HG03565 (cell line): ENCODE measurements around the gene SEPTIN12.
A peak's percentile ranks its signal among the peaks of the same experiment; 100 is the strongest.
"Not testable (repeated sequence)": the region's sequence is repeated elsewhere in the genome, so short reads cannot be mapped to it uniquely, and the experiment has no call there.

Experiments
- ATAC-seq: cut with Tn5 transposase; IDR thresholded peaks from one replicate; pipeline ENCODE4 v1.9.1; 2021; ENCODE audit warnings: mild to moderate bottlenecking, moderate library complexity; ENCODE audit not compliant: unreplicated experiment

Gene SEPTIN12

DNA sequence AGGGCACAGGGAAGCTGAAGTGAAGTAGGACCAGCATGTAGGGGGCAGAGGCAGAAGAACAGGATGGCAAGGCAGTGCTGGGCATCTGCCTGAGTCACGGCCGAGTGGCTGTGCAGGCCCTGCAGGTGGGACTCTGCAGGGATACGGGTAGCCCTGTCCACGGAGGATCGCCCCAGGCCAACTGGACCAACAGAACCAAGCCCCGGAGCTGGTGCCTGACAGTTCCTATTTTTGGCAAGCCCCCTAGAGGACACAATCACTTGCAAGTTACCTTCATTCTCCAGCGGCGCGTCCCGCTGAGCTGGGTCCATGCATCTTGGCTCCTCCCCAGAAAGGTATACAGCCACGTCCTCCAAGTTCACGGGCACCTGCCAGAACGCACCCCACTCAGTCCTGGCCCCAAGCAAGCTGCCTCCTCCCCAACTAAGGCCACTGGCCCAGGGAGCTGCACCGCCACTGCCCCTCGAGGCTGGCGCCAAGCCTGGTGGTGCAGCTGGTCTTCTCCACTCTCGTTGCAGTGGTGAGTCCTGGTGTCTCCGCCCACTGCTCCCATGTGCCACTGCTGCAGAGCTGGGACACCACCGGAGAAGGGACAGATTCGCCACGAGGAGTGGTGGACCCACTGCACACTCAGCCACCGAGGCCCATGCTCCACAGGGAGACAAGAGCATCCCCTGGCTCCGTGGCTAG, 27.8 kb downstream of the SEPTIN12 start:
- no peak for ATAC-seq

DNA sequence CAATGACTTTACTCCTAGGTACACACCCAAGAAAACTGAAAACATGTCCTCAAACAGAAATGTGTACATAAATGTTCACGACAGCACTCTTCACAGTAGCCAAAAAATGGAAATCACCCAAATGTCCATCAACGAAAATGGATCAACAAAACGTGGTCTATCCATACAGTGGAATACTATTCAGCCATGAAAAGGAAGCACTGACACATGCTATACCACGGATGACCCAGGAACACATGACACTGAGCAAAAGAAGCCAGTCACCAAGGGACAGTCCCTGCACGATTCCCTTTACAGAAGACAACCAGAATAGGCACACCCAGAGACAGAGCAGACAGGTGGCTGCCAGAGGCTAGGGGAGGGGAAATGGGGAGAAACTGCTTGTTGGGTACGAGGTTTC, 32.5 kb downstream of the SEPTIN12 start:
- ATAC-seq, result no peak

DNA sequence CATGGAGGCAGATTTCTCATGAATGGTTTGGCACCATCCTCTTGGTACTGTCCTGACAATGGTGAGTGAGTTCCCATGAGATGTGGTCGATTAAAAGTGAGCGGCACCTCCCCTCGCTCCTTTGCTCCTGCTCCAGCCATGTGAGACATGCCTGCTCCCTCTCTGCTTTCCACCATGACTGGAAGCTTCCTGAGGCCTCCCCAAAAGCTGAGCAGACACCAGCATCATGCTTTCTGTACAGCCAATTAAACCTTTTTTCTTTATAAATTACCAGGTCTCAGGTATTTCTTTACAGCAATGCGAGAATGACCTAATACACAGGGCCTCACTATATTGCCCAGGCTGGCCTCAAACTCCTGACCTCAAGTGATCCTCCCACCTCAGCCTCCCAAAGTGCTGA, 33.3 kb downstream of the SEPTIN12 start:
- no peak for ATAC-seq

- no peak for ATAC-seq
Observed at GRCh38 chr16:4753227-4753626, 34.9 kb downstream of the SEPTIN12 start.

DNA sequence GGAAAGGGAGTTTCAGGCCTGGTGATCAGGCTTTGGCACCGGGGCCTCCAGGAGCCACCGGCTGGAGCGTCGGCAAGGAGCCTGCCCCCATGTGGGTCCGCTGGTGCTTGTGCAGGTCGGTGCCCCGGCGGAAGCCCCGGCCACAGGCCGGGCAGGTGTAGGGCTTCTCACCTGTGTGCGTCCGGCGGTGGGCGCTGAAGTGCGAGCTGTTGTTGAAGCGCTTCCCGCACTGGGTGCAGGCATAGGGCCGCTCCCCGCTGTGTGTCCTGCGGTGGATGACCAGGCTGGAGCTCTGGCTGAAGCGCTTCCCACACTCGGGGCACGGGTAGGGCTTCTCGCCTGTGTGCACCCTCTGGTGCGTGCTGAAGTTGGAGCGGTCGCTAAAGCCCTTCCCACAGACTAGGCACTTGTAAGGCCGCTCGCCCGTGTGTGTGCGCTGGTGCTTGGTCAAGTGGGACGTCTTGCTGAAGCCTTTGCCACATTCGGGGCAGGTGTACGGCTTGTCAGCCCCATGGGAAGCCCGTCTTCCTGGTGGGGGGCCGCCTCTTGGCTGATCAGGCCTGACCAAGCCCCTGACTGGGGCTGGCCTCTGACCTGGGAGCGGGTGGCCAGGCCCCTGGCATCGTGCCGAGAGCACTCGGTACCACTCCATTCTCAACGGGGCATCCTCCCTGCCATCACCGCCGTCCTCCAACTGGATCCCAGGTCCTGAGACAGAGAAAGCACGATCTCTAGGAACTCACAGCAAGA, 35.6 kb downstream of the SEPTIN12 start:
- ATAC-seq, result no peak

DNA sequence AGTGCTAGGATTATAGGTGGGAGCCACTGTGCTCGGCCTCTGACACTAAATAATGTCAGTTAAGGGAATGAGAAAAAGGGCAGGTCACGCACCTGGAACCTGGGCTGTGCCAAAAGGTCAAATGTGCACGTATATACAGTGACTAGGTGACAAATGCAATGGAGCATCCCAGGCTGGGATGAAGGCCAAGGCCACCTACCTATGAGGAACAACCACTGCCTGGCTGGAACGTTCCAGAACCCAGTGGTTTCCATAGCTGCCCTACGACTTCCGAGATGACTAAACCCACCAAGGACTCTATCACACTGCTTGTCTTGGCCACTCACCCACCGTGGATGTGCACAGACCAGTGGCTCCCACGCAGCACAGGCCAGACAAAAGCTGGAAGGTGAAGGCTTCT, 37.2 kb downstream of the SEPTIN12 start:
- no peak for ATAC-seq

DNA sequence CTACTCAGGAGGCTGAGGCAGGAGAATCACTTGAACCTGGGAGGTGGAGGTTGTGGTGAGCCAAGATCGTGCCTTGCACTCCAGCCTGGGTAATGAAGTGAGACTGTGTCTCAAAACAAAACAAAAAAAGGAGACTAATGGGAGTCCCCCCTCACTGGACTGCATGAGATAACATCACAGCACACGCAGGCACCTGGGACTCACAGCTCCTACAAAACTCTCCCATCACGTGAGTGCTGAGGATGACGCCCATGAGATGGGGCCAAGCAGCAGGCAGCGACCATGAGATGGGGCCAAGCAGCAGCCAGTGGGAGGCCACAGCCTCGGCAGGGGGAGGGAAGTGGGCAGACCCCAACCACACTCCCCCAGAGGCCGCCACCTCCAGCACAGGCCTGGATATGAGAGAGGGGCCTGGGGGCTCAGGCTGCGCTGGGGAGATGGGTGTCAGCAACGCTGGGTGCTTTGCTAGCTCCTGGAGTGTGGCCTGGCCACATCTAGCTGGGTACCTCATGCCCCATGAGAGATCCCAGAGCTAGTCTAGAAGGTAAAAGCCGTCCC, 38.4 kb downstream of the SEPTIN12 start:
- no peak for ATAC-seq

DNA sequence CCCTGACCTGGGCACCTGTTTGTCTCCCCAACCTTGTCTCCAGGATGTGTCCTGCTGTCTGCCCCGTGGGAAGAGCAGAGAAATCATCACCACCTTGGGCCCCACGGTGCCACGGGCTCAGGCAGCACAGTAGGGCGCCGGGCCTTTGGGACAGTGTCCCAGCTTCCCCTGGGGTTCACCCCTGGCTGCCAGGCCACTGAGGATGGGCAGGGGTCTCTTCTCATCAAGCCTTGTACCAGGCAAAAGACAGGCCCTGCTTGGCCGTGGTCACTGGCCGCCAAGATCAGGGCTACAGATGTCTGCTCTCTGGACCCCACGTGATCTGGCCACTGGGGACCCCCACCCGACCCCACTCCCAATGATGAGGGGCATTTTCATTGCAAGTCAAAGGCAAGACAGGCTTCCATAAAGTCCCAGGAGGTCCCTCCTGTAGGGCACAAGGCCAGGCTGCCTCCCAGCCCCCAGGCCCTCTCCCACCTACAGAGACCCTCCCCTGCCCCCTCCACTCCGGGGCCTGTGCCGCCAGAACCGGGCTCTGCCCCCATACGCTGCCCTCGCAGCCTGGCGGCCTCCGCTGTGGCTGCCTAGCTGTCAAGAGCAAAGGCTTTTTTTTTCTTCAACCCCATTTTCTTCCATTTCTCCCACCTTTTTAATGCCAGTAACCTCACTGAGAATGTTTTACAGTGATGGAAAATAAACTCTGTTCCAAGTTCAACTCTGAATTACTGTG, 39.3 kb downstream of the SEPTIN12 start:
- no peak for ATAC-seq

DNA sequence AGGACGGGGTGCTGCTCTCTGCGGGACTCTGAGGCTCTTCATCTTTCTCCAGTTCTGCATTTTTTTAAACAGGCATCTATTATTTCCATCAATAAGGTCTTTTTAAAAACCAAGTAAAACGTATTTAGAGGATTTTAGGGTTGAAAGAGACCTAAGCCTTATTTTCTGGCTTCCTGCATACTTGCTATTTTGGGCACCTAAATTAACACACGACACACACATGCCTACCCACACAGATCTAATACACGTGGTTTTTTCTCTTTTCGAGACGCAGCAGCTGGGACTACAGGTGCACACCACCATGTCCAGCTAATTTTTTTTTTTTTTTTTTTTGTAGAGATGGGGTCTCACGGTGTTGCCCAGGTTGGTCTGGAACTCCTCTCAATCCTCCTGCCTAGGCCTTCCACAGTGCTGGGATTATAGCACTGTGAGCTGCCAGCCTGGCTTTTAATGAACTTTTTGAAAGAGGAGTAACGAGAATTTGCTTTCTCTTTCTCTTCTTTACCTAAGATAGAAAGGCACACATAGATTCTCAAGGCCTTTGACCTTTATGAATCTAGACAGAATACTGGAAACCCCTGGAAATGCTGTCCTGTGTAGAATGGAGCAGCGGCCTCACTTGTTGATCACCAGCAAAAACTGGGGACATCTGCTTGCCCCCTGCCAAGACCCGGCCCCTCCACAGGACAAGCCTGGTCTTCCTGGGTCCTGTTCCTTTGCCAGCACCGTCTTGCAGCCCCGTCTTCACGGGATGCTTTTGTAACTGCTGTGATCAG, 40.1 kb downstream of the SEPTIN12 start:
- no peak for ATAC-seq

- ATAC-seq, result no peak
Observed at GRCh38 chr16:4746991-4747574, 41.1 kb downstream of the SEPTIN12 start.

GRCh38 chr16:4746215-4746614, 41.9 kb downstream of the SEPTIN12 start:
- ATAC-seq, result no peak

GRCh38 chr16:4745274-4745569, 42.9 kb downstream of the SEPTIN12 start:
- ATAC-seq, result no peak

- no peak for ATAC-seq
Observed at GRCh38 chr16:4744555-4745273, 43.4 kb downstream of the SEPTIN12 start.

DNA sequence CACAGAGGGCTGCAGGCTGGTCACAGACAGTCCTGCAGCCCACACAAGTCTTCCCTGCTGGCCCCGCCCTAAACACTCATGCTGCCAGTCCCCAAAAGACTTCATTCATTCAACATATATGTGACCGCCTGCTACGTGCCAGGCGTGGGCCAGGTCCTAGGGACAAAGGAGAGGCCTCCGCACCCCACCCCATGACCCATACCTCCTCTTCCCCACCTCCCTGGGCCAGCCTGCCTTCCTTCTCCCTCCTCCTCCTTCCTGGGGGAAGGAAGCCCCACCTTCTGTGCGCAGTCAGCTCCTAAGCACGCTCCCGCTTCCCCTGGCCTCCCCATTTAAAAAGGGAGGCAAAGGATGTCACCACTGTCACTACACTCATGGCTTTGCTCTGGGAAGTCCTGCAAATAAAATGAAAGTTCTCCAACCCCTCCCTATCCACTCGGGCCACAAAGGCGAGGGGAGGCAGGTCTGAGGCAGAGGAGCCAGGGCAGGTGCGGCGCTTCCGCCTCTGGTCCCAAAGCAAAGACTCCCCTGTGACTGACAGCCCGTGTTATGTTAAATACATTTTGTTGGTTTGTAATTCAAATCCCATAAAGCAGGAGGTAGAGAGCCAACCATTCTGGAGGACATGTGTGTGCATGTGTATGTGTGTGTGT, 44.8 kb downstream of the SEPTIN12 start:
- no peak for ATAC-seq

GRCh38 chr16:4738370-4738769, 49.8 kb downstream of the SEPTIN12 start:
- ATAC-seq, result not testable (repeated sequence)

DNA sequence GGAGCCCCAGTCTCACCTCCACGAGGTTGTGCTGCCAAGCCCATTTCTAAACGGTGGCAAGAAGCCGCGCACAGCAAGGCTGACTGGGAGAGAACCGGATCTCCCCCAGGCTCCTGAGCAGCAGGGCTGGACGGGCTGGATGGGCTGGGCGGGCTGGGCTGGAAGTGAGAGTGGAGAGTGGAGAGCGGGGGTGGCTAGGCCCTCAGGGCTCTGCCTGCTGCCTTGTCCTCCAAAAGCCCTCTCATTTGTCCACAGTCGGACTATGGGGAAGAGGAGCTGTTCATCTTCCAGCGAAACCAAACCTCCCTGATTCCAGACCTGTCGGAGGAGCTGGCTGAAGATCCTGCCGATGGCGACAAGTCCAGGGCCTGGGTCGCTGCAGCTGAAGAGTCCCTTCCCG, 50.6 kb downstream of the SEPTIN12 start:
- no peak for ATAC-seq

DNA sequence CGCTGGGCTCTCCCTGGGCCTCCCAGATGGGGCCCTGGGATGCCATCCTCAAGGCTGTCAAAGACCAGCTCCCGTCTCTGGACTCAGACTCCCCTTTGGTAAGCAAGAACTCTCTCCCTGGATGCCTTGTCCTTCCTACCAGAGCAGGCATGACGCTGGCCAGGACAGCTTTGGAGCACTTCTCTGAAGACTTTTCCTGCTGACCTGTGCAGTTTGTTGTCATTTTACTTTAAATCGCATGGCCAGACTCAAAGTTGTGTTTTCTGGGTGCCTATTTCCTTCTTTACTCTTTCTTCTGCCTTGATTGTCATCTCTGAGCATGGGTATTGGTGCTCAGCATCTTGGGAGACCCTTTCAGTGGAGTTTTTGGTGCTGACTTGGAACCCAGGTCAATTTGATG, 51.6 kb downstream of the SEPTIN12 start:
- no peak for ATAC-seq

DNA sequence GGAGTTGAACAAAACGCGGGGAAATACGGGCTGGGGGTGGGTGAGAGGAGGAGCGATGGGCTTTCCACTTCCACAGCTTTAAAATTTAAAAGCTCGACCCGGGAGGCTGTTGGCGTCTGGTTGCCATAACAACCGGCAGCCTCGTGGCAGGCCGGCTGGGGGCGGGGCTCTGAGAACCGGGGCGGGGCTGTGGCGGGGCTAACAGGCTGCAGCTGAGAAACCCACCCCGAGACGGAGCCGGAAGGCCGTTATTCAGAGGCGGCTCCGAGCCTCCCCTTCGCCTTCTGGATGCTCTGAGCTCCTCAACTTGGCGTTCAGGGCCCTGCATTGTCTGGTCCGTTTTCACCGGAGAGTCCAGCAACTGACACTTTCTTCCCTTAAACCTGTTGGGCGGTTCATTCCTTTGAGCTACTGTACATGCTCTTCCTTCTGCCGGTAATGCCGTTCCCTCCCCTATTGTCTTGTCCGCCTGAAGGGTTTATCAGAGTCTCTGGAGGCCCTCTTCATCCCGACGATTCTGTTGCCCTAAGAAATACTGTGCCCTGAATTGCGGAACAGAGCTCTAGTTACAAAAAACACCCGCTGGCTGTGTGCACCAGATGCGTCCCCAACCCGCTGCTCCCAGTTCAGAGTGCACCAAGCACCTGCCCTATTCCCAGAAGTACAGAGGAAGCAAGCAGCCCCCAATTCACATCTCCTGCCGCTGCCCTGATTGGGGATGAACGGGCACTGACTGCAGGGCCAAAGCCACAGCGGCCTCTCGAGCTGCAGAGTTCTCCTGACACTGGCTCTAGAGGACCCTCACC, 53.2 kb downstream of the SEPTIN12 start:
- ATAC-seq, result peak; percentile 32
